ENCODE results near the gene ARHGAP19.

The ARHGAP19 gene

DNA sequence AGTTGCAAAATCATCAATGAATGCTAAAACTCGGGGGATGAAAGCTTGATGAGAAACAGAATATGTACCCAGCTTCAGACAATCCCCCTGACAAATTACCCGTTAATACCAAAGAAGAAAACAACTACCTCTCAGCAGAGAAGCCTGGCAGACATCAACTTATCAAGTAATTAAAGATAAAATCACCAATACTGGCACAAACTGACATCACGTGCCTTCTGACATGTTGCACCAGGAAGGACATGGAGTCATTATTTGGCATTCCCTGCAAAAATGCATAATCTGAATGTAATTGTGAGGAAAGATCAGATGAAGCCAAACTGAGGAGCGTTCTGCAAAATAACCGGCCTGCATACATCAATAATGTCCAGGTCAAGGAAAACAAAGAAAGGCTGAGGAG, 114.4 kb downstream of the ARHGAP19 start:
- TF ChIP-seq, protein P1, sequence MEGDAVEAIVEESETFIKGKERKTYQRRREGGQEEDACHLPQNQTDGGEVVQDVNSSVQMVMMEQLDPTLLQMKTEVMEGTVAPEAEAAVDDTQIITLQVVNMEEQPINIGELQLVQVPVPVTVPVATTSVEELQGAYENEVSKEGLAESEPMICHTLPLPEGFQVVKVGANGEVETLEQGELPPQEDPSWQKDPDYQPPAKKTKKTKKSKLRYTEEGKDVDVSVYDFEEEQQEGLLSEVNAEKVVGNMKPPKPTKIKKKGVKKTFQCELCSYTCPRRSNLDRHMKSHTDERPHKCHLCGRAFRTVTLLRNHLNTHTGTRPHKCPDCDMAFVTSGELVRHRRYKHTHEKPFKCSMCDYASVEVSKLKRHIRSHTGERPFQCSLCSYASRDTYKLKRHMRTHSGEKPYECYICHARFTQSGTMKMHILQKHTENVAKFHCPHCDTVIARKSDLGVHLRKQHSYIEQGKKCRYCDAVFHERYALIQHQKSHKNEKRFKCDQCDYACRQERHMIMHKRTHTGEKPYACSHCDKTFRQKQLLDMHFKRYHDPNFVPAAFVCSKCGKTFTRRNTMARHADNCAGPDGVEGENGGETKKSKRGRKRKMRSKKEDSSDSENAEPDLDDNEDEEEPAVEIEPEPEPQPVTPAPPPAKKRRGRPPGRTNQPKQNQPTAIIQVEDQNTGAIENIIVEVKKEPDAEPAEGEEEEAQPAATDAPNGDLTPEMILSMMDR (IDR thresholded peaks at IDR 0.05; ENCODE audit: borderline replicate concordance, extremely low read depth, low read length, poor library complexity, severe bottlenecking): no peak
- no peak for TF ChIP-seq EZH2 (IDR thresholded peaks at IDR 0.05; ENCODE audit: borderline replicate concordance, low read depth, low read length, severe bottlenecking)
- Histone ChIP-seq H4K20me1 (ENCODE audit: insufficient read depth, low read length) (no peaks in the 10 kb centered on the region), H3K9ac (ENCODE audit: low read depth, low read length) (no peak overlapping the region), H3K4me3 (ENCODE audit: low read depth in 1 of 2, low read length in 2 of 2) (no peak overlapping the region), H3K27me3 (ENCODE audit: insufficient read depth, low read length, poor library complexity) (peaks cover 14% of the 10 kb centered on the region), H3K27ac (ENCODE audit: low read length) (no peak overlapping the region), H3K4me1 (ENCODE audit: insufficient read depth, low read length) (no peaks in the 10 kb centered on the region), H3K79me2 (ENCODE audit: insufficient read depth, low read length) (no peaks in the 10 kb centered on the region), H3K36me3 (ENCODE audit: insufficient read depth, low read length) (no peaks in the 10 kb centered on the region), H3K9me3 (ENCODE audit: insufficient read depth, low read length, severe bottlenecking) (no peaks in the 10 kb centered on the region), H2AFZ (ENCODE audit: low read depth, low read length) (no peak overlapping the region), H3K4me2 (ENCODE audit: insufficient read depth, low read length) (no peak overlapping the region)
- no peak for DNase-seq
- ATAC-seq (ENCODE audit: insufficient read depth, low read depth): no peak

DNA sequence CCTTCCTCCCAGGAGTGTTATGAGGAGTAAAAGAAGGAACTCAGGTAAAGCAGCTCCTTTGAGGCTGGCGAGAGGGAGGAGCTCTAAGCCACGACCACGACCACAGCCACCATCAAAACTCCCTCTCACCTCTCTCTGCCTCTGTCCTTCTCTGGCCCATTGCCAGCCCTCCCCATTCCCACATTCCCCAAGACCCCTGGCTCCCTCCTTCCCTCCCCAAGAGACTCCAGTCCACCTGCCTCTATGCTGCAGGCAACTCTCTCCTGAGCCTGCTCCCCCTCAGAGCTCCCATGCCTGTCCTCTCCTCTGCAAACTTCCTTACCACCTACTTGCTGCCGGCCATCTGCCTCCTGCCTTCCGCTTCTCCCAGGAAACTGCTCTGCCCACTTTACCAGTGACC, 116.2 kb downstream of the ARHGAP19 start:
- Histone ChIP-seq H3K4me2 (ENCODE audit: insufficient read depth, low read length) (no peak overlapping the region), H3K9me3 (ENCODE audit: insufficient read depth, low read length, severe bottlenecking) (no peaks in the 10 kb centered on the region), H3K4me3 (ENCODE audit: low read depth in 1 of 2, low read length in 2 of 2) (no peak overlapping the region), H4K20me1 (ENCODE audit: insufficient read depth, low read length) (no peaks in the 10 kb centered on the region), H3K27me3 (ENCODE audit: insufficient read depth, low read length, poor library complexity) (peaks cover 19% of the 10 kb centered on the region), H3K79me2 (ENCODE audit: insufficient read depth, low read length) (no peaks in the 10 kb centered on the region), H3K27ac (ENCODE audit: low read length) (no peak overlapping the region), H2AFZ (ENCODE audit: low read depth, low read length) (no peak overlapping the region), H3K4me1 (ENCODE audit: insufficient read depth, low read length) (no peaks in the 10 kb centered on the region), H3K36me3 (ENCODE audit: insufficient read depth, low read length) (no peaks in the 10 kb centered on the region), H3K9ac (ENCODE audit: low read depth, low read length) (no peak overlapping the region)
- TF ChIP-seq, protein P1 (IDR thresholded peaks at IDR 0.05; ENCODE audit: borderline replicate concordance, extremely low read depth, low read length, poor library complexity, severe bottlenecking): no peak
- TF ChIP-seq EZH2 (IDR thresholded peaks at IDR 0.05; ENCODE audit: borderline replicate concordance, low read depth, low read length, severe bottlenecking): no peak
- ATAC-seq (ENCODE audit: insufficient read depth, low read depth): no peak
- DNase-seq: no peak

DNA sequence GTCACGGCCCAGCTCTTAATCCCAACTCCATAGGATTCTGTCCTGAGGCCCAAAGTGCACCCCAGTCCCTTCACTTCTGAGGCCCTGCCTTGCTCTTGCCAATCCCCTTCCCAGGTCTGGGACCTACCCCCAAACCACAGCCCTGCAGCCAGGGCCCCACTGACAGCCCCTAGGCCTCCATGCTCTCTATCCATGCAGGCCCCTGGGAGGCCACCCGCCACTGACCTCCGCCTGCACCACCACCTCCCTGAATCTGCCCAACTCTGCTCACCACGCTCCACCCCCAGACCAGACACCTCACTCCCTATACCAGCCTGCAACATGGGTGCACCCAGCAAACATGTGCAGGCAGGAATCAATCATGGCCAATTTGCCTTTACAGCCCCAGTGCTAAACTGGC, 116.9 kb downstream of the ARHGAP19 start:
- no peak overlapping the region for H3K4me3 ChIP-seq (ENCODE audit: low read depth in 1 of 2, low read length in 2 of 2)
- H3K4me1 ChIP-seq (ENCODE audit: insufficient read depth, low read length): no peaks in the 10 kb centered on the region
- ATAC-seq (ENCODE audit: insufficient read depth, low read depth) (no peak), DNase-seq (no peak)
- H3K9ac ChIP-seq (ENCODE audit: low read depth, low read length): no peak overlapping the region
- no peak overlapping the region for H2AFZ ChIP-seq (ENCODE audit: low read depth, low read length)
- H3K79me2 ChIP-seq (ENCODE audit: insufficient read depth, low read length): no peaks in the 10 kb centered on the region
- H3K9me3 ChIP-seq (ENCODE audit: insufficient read depth, low read length, severe bottlenecking): no peaks in the 10 kb centered on the region
- H3K36me3 ChIP-seq (ENCODE audit: insufficient read depth, low read length): no peaks in the 10 kb centered on the region
- no peaks in the 10 kb centered on the region for H4K20me1 ChIP-seq (ENCODE audit: insufficient read depth, low read length)
- peaks cover 19% of the 10 kb centered on the region for H3K27me3 ChIP-seq (ENCODE audit: insufficient read depth, low read length, poor library complexity)
- no peak overlapping the region for H3K4me2 ChIP-seq (ENCODE audit: insufficient read depth, low read length)
- H3K27ac ChIP-seq (ENCODE audit: low read length): no peak overlapping the region
- no peak for TF ChIP-seq EZH2 (IDR thresholded peaks at IDR 0.05; ENCODE audit: borderline replicate concordance, low read depth, low read length, severe bottlenecking)
- TF ChIP-seq, protein P1 (IDR thresholded peaks at IDR 0.05; ENCODE audit: borderline replicate concordance, extremely low read depth, low read length, poor library complexity, severe bottlenecking): no peak

DNA sequence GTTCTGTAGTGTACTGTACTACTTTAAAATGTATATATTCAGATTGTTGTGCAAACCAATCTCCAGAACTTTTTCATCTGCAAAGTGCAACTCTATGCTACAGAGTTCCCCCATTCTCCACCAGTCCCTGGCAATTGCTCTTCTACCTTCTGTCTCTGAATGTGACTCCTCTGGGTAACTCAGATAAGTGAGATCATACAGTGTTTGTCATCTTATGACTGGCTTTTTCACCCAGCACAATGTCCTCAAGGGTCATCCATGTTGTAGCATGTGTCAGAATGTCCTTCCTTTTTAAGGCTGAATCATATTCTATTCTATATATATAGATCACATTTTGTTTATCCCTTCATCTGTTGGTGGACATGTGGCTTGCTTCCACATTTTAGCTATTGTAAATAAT, 117.5 kb downstream of the ARHGAP19 start:
- no peak overlapping the region for H3K9ac ChIP-seq (ENCODE audit: low read depth, low read length)
- H4K20me1 ChIP-seq (ENCODE audit: insufficient read depth, low read length): no peaks in the 10 kb centered on the region
- DNase-seq: no peak
- H3K27me3 ChIP-seq (ENCODE audit: insufficient read depth, low read length, poor library complexity): peaks cover 19% of the 10 kb centered on the region
- TF ChIP-seq, protein P1 (IDR thresholded peaks at IDR 0.05; ENCODE audit: borderline replicate concordance, extremely low read depth, low read length, poor library complexity, severe bottlenecking): no peak
- no peaks in the 10 kb centered on the region for H3K36me3 ChIP-seq (ENCODE audit: insufficient read depth, low read length)
- H3K27ac ChIP-seq (ENCODE audit: low read length): no peak overlapping the region
- no peaks in the 10 kb centered on the region for H3K79me2 ChIP-seq (ENCODE audit: insufficient read depth, low read length)
- H3K9me3 ChIP-seq (ENCODE audit: insufficient read depth, low read length, severe bottlenecking): no peaks in the 10 kb centered on the region
- H3K4me2 ChIP-seq (ENCODE audit: insufficient read depth, low read length): no peak overlapping the region
- ATAC-seq (ENCODE audit: insufficient read depth, low read depth): no peak
- H3K4me1 ChIP-seq (ENCODE audit: insufficient read depth, low read length): no peaks in the 10 kb centered on the region
- no peak overlapping the region for H3K4me3 ChIP-seq (ENCODE audit: low read depth in 1 of 2, low read length in 2 of 2)
- no peak overlapping the region for H2AFZ ChIP-seq (ENCODE audit: low read depth, low read length)
